GM10266 (cell line): ENCODE data around the gene FAM3D.

Experiments used
- DNase-seq: peaks from one replicate; pipeline ENCODE4 v3.0.0; 2012; ENCODE audit errors: extremely low spot score
- TF ChIP-seq, protein P1 (sequence below): IDR thresholded peaks from 2 replicates; pipeline ENCODE4 v1.5.1; 2012; ENCODE audit warnings: mild to moderate bottlenecking, low read depth; ENCODE audit not compliant: control insufficient read depth, insufficient read depth; ENCODE audit errors: missing control alignments

Gene FAM3D

GRCh38 chr3:58591517-58592510 is 74.8 kb downstream of the FAM3D start:
- TF ChIP-seq, protein P1, sequence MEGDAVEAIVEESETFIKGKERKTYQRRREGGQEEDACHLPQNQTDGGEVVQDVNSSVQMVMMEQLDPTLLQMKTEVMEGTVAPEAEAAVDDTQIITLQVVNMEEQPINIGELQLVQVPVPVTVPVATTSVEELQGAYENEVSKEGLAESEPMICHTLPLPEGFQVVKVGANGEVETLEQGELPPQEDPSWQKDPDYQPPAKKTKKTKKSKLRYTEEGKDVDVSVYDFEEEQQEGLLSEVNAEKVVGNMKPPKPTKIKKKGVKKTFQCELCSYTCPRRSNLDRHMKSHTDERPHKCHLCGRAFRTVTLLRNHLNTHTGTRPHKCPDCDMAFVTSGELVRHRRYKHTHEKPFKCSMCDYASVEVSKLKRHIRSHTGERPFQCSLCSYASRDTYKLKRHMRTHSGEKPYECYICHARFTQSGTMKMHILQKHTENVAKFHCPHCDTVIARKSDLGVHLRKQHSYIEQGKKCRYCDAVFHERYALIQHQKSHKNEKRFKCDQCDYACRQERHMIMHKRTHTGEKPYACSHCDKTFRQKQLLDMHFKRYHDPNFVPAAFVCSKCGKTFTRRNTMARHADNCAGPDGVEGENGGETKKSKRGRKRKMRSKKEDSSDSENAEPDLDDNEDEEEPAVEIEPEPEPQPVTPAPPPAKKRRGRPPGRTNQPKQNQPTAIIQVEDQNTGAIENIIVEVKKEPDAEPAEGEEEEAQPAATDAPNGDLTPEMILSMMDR, result no peak
- DNase-seq, result no peak

DNA sequence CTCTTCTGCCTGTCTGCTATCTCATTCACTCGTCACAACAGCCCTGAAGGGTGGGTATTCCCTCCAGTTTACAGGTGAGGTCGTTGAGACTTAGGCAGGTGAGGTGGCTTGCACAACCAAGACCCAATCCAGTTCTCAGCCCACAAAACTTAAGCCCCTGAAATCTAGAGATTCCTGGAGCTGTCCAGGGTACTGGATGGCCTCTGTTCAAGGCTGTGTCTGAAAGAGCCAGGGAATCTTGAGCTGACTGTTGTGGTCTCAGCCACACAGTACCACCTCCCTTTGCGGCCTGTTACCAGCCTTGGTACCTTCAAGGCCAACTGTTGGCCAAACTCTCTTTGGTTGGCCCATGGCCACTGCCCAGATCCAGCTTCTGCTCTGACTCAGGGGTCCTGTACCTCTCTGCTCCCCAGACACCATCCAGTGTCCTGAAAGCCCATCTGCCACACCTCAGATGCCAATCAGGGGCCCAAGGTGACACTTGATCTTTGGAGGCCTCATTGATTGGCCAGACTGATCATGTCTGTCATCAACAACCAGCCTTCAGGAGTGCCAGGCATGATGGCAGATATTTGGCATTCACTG is 78.5 kb downstream of the FAM3D start:
- DNase-seq, result peak; percentile 49
- TF ChIP-seq, protein P1, result no peak

GRCh38 chr3:58586776-58587192 is 79.8 kb downstream of the FAM3D start:
- TF ChIP-seq, protein P1, result no peak
- no peak for DNase-seq

GRCh38 chr3:58585994-58586393 is 80.6 kb downstream of the FAM3D start:
- peak; percentile 56 for DNase-seq

GRCh38 chr3:58585005-58585786 is 81.4 kb downstream of the FAM3D start:
- peak; percentile 84 for DNase-seq
- TF ChIP-seq, protein P1, result peak; percentile 39

More at GRCh38 chr3:58585994-58586393, 80.6 kb downstream of the FAM3D start:
- TF ChIP-seq, protein P1, result no peak

DNA sequence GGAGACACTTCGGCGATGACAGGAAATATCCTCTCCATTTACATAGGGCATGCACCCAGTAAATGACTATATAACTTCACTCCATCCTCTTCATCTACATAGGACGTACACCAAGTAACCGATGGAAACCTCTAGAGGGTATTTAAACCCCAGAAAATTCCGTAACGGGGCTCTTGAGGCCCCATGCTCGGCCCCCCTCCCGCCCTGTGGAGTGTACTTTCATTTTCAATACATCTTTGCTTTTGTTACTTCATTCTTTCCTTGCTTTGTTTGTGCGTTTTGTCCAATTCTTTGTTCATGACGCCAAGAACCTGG is 81.9 kb downstream of the FAM3D start:
- DNase-seq, result no peak
- TF ChIP-seq, protein P1, result no peak
